NB4 (cell line): Measurements from ENCODE around the gene ZNF689.

Source experiments
- DNase-seq: peaks from one replicate; pipeline ENCODE4 v3.0.0; 2010; ENCODE audit warnings: low read depth
- H3K4me3 ChIP-seq: one replicate; pipeline ENCODE4 v1.5.1; 2011; ENCODE audit warnings: mild to moderate bottlenecking, low read depth, low read length, moderate library complexity
- MYC ChIP-seq: IDR thresholded peaks from 2 replicates; pipeline ENCODE4 v1.6.1; 2011; ENCODE audit warnings: low read depth, low read length
- POLR2A ChIP-seq: IDR thresholded peaks from 2 replicates; pipeline ENCODE4 v1.6.1; 2011; ENCODE audit warnings: mild to moderate bottlenecking; ENCODE audit not compliant: insufficient read length; ENCODE audit errors: extremely low read depth
- TF ChIP-seq, protein P1 (sequence below): IDR thresholded peaks from 2 replicates; pipeline ENCODE4 v1.6.1; 2011; ENCODE audit warnings: low read depth, low read length
- TF ChIP-seq, protein P2 (sequence below): IDR thresholded peaks from one replicate; pipeline ENCODE4 v1.5.1; 2012; ENCODE audit warnings: low read depth, low read length

ZNF689 gene

DNA sequence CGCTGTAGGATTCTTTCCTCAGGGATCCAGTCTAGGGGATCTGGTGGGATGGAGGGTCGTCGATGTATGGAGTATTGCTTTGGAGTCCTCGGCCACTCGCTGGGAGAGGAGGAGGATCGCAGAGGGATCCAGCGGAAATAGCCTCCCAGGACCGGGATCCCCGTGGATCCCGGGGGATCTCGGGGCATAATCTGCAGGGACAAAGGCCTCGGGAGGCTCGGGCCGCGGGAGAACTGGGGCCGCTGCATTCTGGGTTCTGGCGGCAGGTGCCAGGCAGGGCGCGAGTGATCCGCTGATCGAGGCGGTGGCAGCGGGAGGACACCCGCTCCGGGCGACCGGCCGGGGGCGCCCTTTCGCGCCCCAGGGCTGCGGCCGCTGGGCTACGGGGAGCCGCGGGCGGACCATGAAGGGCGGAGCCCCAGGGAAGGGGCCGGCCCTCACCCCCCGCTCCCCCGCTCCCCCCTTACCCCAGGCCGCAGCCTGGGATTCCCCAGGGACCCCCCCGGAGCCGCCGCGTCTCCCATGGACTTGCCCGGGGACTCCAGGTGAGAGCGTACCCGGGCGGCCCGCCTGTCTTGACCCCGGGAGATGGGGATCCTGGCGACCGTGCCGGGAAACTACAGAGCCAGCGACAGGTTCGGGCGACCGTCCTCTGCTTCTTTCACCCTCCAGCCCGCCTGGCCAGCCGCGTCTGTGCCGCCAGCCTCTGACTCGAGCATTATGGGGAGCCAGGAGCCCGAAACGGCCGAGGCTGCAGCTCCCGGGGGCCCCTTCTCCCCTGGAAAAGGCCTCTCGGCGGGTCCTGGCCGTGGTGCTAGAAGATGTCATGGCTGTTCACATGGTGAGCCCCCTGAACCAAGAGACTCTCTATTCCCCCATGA, 41.2 kb upstream of the ZNF689 start:
- peak; percentile 86 for DNase-seq
- TF ChIP-seq, protein P1, sequence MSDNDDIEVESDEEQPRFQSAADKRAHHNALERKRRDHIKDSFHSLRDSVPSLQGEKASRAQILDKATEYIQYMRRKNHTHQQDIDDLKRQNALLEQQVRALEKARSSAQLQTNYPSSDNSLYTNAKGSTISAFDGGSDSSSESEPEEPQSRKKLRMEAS: 0 out of 2 replicates have a peak, but pooled peaks have one; percentile 28
- TF ChIP-seq MYC (peak; percentile 62), POLR2A (peak; percentile 13)
- TF ChIP-seq, protein P2, sequence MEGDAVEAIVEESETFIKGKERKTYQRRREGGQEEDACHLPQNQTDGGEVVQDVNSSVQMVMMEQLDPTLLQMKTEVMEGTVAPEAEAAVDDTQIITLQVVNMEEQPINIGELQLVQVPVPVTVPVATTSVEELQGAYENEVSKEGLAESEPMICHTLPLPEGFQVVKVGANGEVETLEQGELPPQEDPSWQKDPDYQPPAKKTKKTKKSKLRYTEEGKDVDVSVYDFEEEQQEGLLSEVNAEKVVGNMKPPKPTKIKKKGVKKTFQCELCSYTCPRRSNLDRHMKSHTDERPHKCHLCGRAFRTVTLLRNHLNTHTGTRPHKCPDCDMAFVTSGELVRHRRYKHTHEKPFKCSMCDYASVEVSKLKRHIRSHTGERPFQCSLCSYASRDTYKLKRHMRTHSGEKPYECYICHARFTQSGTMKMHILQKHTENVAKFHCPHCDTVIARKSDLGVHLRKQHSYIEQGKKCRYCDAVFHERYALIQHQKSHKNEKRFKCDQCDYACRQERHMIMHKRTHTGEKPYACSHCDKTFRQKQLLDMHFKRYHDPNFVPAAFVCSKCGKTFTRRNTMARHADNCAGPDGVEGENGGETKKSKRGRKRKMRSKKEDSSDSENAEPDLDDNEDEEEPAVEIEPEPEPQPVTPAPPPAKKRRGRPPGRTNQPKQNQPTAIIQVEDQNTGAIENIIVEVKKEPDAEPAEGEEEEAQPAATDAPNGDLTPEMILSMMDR: peak; percentile 44
- peak overlapping the region; percentile 74 for H3K4me3 ChIP-seq

DNA sequence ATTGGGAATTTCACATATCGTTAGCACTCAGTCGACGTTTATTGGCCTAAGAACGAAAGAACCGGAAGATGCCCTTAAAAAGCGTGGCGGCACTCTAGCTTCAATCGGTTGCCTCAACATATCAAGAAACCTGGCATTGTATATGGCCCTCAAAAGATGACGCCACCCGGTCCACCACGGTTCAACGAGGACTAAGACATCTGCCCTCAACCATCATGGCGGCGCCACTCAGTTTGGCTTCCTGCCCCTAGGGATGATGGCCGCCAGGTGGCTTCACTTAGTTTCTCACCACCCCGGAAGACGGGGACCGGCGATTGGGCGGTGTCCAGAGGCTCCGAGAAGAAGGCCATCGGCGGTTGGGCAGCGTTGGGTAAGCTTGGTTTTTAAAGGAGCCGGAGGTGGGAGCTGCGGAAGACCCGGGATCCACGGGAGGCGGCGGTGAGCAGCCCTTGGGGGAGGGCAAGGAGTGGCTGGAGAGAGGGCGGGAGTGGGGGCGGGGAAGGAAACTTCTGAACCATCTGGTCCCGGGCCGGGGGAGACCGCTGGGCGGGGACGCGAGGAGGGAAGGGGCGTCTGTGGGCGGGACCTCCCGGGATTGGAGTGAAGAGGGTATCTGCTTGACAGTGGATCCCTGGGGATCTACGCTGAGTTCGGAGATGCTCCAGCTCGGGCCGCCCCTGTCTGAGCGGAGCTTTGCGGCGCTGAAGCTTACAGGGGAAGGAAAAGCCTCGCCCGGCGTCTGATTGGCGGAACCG, 40.4 kb upstream of the ZNF689 start, which contains the start of gene PRR14:
PRR14 (plus strand) TSS at position 592 of the 755 bp plus-strand sequence. CDS start 686 bp downstream, outside the sequence.
- H3K4me3 ChIP-seq: peak within 1 kb of the TSS; percentile 74
- TF ChIP-seq POLR2A (no peak), MYC (no peak)
- TF ChIP-seq, protein P1: peak; percentile 16; the same call in 1 of the 2 replicates
- peak; percentile 100 for DNase-seq

DNA sequence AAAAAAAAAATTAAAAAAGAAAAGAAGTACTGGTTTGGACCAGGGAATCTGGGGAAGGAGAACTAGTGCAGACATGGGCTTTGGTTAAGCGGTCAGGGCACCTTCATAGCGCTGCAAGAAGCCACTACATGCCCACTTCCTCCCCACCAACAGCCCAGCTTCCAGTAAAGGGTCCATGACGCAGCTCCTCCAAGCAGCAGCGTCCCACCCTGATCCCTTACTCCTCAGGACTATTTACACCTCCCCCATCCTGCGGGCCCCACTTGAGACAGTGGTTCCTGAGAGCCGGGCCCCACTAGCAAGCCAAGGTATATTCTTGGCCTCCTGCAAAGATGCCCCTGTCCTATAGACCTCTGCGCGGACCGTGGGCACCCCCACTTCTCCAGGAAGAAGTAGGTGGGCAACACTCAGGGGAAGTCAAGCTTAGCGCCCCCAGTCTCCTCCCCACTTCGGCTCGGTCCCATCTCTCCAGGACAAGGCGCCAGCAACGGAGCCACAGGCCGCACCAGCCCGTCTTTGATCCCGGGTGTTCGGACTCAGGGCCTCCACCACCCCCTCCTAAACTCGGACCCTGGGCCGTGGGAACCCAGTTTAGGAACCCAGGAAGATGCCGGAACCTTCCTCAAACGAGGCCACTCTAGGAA, 39.7 kb upstream of the ZNF689 start:
- peak; percentile 45 for DNase-seq
- TF ChIP-seq, protein P1: no peak
- TF ChIP-seq POLR2A: peak; percentile 27
- H3K4me3 ChIP-seq: peak overlapping the region; percentile 50

DNA sequence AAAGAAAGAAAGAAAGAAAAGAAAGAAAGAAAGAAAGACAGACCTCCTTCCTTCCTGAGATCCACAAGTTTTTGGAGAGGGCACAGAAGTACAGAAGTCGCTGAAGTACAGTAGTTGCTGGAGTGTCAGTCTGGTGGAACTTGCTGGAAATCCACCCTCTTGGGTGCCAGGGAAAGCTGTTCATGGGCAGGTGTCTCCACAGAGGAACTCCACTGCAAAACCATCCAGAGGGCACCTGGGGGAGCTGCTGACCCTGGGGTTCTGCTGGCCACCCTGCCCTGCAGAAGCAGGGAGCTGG, 37.0 kb upstream of the ZNF689 start:
- TF ChIP-seq, protein P1: no peak
- TF ChIP-seq MYC: no peak
- TF ChIP-seq, protein P2: no peak
- no peak for DNase-seq
- no peak overlapping the region for H3K4me3 ChIP-seq

DNA sequence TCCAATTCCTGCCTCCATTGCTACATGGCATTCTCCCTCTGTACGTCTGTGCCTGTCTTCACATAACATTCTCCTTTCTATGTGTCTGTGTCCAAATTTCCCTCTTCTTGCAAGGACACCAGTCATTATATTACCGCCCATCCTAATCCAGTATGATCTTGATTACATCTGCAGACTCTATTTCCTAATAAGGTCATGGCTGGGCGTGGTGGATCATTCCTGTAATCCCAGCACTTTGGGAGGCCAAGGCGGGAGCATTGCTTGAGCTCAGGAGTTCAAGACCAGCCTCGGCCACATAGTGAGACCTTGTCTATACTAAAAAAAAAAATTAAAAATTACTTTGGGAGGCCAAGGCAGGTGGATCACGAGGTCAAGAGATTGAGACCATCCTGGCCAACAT, 35.5 kb upstream of the ZNF689 start:
- DNase-seq: no peak
- TF ChIP-seq, protein P1: no peak
- TF ChIP-seq POLR2A (no peak), MYC (no peak)
- TF ChIP-seq, protein P2: no peak
- no peak overlapping the region for H3K4me3 ChIP-seq

DNA sequence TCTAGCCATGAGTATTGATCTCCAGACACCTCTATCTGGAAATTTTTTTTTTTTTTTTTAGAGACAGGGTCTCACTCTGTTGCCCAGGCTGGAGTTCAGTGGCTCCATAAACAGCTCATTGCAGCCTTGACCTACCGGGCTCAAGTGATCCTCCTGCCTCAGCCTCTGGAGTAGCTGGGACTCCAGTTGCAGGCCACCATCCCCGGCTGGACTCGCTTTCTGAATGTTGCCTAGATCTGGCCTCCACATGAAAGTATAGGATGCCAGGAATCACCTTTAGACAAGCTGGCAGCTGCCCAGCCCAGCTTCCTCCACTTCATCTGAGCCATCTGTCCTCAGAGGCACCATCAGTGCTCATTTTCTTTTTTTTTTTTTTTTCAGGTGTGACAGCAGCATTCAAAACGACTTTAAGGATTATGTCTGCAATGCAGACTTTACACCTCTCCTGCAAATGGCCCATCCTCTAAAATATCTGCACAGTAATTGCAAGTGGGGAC, 34.2 kb upstream of the ZNF689 start:
- TF ChIP-seq, protein P2: no peak
- TF ChIP-seq POLR2A: no peak
- no peak for TF ChIP-seq MYC
- TF ChIP-seq, protein P1: no peak
- no peak for DNase-seq
- H3K4me3 ChIP-seq: no peak overlapping the region
